Measurements from ENCODE around the gene C16orf96.

C16orf96 gene

GRCh38 chr16:4612474-4612931 lies 56.4 kb downstream of the C16orf96 start:
- Histone ChIP-seq H3K9me3 (ENCODE audit: control insufficient read depth, low read length) (no peaks in the 10 kb centered on the region), H3K4me1 (ENCODE audit: control insufficient read depth, insufficient read depth, low read length, poor library complexity, severe bottlenecking) (peaks cover 10% of the 10 kb centered on the region), H3K36me3 (ENCODE audit: control insufficient read depth, insufficient read depth, low read length) (peaks cover 34% of the 10 kb centered on the region), H3K27ac (ENCODE audit: low read depth, low read length, severe bottlenecking) (no peak overlapping the region), H3K4me3 (ENCODE audit: extremely low read depth, insufficient read depth, low read length, poor library complexity, severe bottlenecking) (peak overlapping the region; percentile 67)
- WGBS, 2 experiments (ENCODE audit: insufficient coverage in 2 of 2): 71 to 82% methylated on average over 3 to 5 of the region's 7 CpGs

GRCh38 chr16:4612977-4613635 lies 57.0 kb downstream of the C16orf96 start:
- no peaks in the 10 kb centered on the region for H3K9me3 ChIP-seq (ENCODE audit: control insufficient read depth, low read length)
- no peak overlapping the region for H3K27ac ChIP-seq (ENCODE audit: low read depth, low read length, severe bottlenecking)
- H3K4me3 ChIP-seq (ENCODE audit: extremely low read depth, insufficient read depth, low read length, poor library complexity, severe bottlenecking): peak overlapping the region; percentile 67
- peaks cover 14% of the 10 kb centered on the region for H3K4me1 ChIP-seq (ENCODE audit: control insufficient read depth, insufficient read depth, low read length, poor library complexity, severe bottlenecking)
- peaks cover 29% of the 10 kb centered on the region for H3K36me3 ChIP-seq (ENCODE audit: control insufficient read depth, insufficient read depth, low read length)
- WGBS, 2 experiments (ENCODE audit: insufficient coverage in 2 of 2): 68 to 70% methylated on average over 8 to 12 of the region's 14 CpGs

GRCh38 chr16:4613636-4614570 lies 57.8 kb downstream of the C16orf96 start:
- peak overlapping the region; percentile 87 for H3K27ac ChIP-seq (ENCODE audit: low read depth, low read length, severe bottlenecking)
- 1% methylated on average over 52 to 72 of the region's 92 CpGs for WGBS, 2 experiments (ENCODE audit: insufficient coverage in 2 of 2)

GRCh38 chr16:4614571-4615383 lies 58.6 kb downstream of the C16orf96 start, which contains the start of gene UBALD1:
UBALD1 (minus strand) TSS chr16:4614888; CDS start chr16:4614797, 91 bp downstream.
- no peaks in the 10 kb centered on the region for H3K9me3 ChIP-seq (ENCODE audit: control insufficient read depth, low read length)
- WGBS, 2 experiments (ENCODE audit: insufficient coverage in 2 of 2): 15 to 16% methylated on average over 99 of the region's 100 CpGs

More at GRCh38 chr16:4613636-4614570, 57.8 kb downstream of the C16orf96 start:
- Histone ChIP-seq H3K4me1 (ENCODE audit: control insufficient read depth, insufficient read depth, low read length, poor library complexity, severe bottlenecking) (peaks cover 16% of the 10 kb centered on the region), H3K4me3 (ENCODE audit: extremely low read depth, insufficient read depth, low read length, poor library complexity, severe bottlenecking) (peak overlapping the region; percentile 67), H3K36me3 (ENCODE audit: control insufficient read depth, insufficient read depth, low read length) (peaks cover 21% of the 10 kb centered on the region), H3K9me3 (ENCODE audit: control insufficient read depth, low read length) (no peaks in the 10 kb centered on the region)

GRCh38 chr16:4615384-4616046 lies 59.4 kb downstream of the C16orf96 start:
- Histone ChIP-seq H3K4me1 (ENCODE audit: control insufficient read depth, insufficient read depth, low read length, poor library complexity, severe bottlenecking) (peaks cover 16% of the 10 kb centered on the region), H3K9me3 (ENCODE audit: control insufficient read depth, low read length) (no peaks in the 10 kb centered on the region), H3K36me3 (ENCODE audit: control insufficient read depth, insufficient read depth, low read length) (peaks cover 8% of the 10 kb centered on the region), H3K27ac (ENCODE audit: low read depth, low read length, severe bottlenecking) (peak overlapping the region; percentile 68), H3K4me3 (ENCODE audit: extremely low read depth, insufficient read depth, low read length, poor library complexity, severe bottlenecking) (peak overlapping the region; percentile 67)
- WGBS, 2 experiments (ENCODE audit: insufficient coverage in 2 of 2): 93 to 95% methylated on average over 39 of the region's 39 CpGs

More at GRCh38 chr16:4614571-4615383, 58.6 kb downstream of the C16orf96 start, which contains the start of gene UBALD1:
- peak within 1 kb of the TSS; percentile 67 for H3K4me3 ChIP-seq (ENCODE audit: extremely low read depth, insufficient read depth, low read length, poor library complexity, severe bottlenecking)
- peaks cover 15% of the 10 kb centered on the region for H3K36me3 ChIP-seq (ENCODE audit: control insufficient read depth, insufficient read depth, low read length)
- peaks cover 16% of the 10 kb centered on the region for H3K4me1 ChIP-seq (ENCODE audit: control insufficient read depth, insufficient read depth, low read length, poor library complexity, severe bottlenecking)
- peak within 1 kb of the TSS; percentile 87 for H3K27ac ChIP-seq (ENCODE audit: low read depth, low read length, severe bottlenecking)

GRCh38 chr16:4616047-4616811 lies 60.1 kb downstream of the C16orf96 start:
- peak overlapping the region; percentile 45 for H3K4me3 ChIP-seq (ENCODE audit: extremely low read depth, insufficient read depth, low read length, poor library complexity, severe bottlenecking)
- peaks cover 1% of the 10 kb centered on the region for H3K36me3 ChIP-seq (ENCODE audit: control insufficient read depth, insufficient read depth, low read length)
- H3K9me3 ChIP-seq (ENCODE audit: control insufficient read depth, low read length): no peaks in the 10 kb centered on the region
- 0 to 2% methylated on average over 33 to 57 of the region's 57 CpGs for WGBS, 2 experiments (ENCODE audit: insufficient coverage in 2 of 2)
- H3K4me1 ChIP-seq (ENCODE audit: control insufficient read depth, insufficient read depth, low read length, poor library complexity, severe bottlenecking): peaks cover 16% of the 10 kb centered on the region
- peak overlapping the region; percentile 98 for H3K27ac ChIP-seq (ENCODE audit: low read depth, low read length, severe bottlenecking)

GRCh38 chr16:4617880-4618279 lies 61.7 kb downstream of the C16orf96 start:
- WGBS, 2 experiments (ENCODE audit: insufficient coverage in 2 of 2): 94% methylated on average over 8 of the region's 8 CpGs
- Histone ChIP-seq H3K4me1 (ENCODE audit: control insufficient read depth, insufficient read depth, low read length, poor library complexity, severe bottlenecking) (peaks cover 16% of the 10 kb centered on the region), H3K4me3 (ENCODE audit: extremely low read depth, insufficient read depth, low read length, poor library complexity, severe bottlenecking) (no peak overlapping the region), H3K9me3 (ENCODE audit: control insufficient read depth, low read length) (no peaks in the 10 kb centered on the region), H3K36me3 (ENCODE audit: control insufficient read depth, insufficient read depth, low read length) (no peaks in the 10 kb centered on the region), H3K27ac (ENCODE audit: low read depth, low read length, severe bottlenecking) (no peak overlapping the region)

- Histone ChIP-seq H3K4me1 (ENCODE audit: control insufficient read depth, insufficient read depth, low read length, poor library complexity, severe bottlenecking) (peaks cover 16% of the 10 kb centered on the region), H3K36me3 (ENCODE audit: control insufficient read depth, insufficient read depth, low read length) (no peaks in the 10 kb centered on the region), H3K9me3 (ENCODE audit: control insufficient read depth, low read length) (no peaks in the 10 kb centered on the region), H3K27ac (ENCODE audit: low read depth, low read length, severe bottlenecking) (no peak overlapping the region), H3K4me3 (ENCODE audit: extremely low read depth, insufficient read depth, low read length, poor library complexity, severe bottlenecking) (no peak overlapping the region)
- WGBS, 2 experiments (ENCODE audit: insufficient coverage in 2 of 2): 95 to 97% methylated on average over 5 to 6 of the region's 8 CpGs
Measured at GRCh38 chr16:4618645-4619418, 62.7 kb downstream of the C16orf96 start.

- Histone ChIP-seq H3K9me3 (ENCODE audit: control insufficient read depth, low read length) (no peaks in the 10 kb centered on the region), H3K36me3 (ENCODE audit: control insufficient read depth, insufficient read depth, low read length) (peaks cover 14% of the 10 kb centered on the region), H3K27ac (ENCODE audit: low read depth, low read length, severe bottlenecking) (no peak overlapping the region), H3K4me3 (ENCODE audit: extremely low read depth, insufficient read depth, low read length, poor library complexity, severe bottlenecking) (no peak overlapping the region), H3K4me1 (ENCODE audit: control insufficient read depth, insufficient read depth, low read length, poor library complexity, severe bottlenecking) (no peaks in the 10 kb centered on the region)
- WGBS, 2 experiments (ENCODE audit: insufficient coverage in 2 of 2): 91 to 98% methylated on average over 7 of the region's 7 CpGs
Measured at GRCh38 chr16:4623593-4623992, 67.5 kb downstream of the C16orf96 start.

Data from mesodermal cell (in vitro differentiated cells).